DMS114 treated with DMSO at 0.1 percent for 48 hours (cell line): ENCODE measurements around the gene ENTPD3.

Experiments used
- DNase-seq: peaks from one replicate; lab custom pipeline; 2025; ENCODE audit not compliant: unreplicated experiment; lab: John Stamatoyannopoulos, UW

ENTPD3 gene

GRCh38 chr3:40387001-40387894, at the start of gene ENTPD3:
TSS of gene ENTPD3 (plus strand) at chr3:40387184. CDS start at chr3:40388058, 874 bp downstream.
- DNase-seq = no peak

- no peak for DNase-seq
These were observed 47.1 kb upstream of the ENTPD3 start for GRCh38 chr3:40339871-40340270.

- DNase-seq = no peak
These were observed 46.3 kb upstream of the ENTPD3 start for GRCh38 chr3:40340541-40341170.

GRCh38 chr3:40341671-40342070, 45.3 kb upstream of the ENTPD3 start:
- no peak for DNase-seq

GRCh38 chr3:40350529-40350928, 36.5 kb upstream of the ENTPD3 start:
- no peak for DNase-seq

GRCh38 chr3:40355410-40355809, 31.6 kb upstream of the ENTPD3 start:
- DNase-seq = no peak

- DNase-seq = no peak
These were observed 28.5 kb upstream of the ENTPD3 start for GRCh38 chr3:40358454-40358853.

- no peak for DNase-seq
These were observed 23.3 kb upstream of the ENTPD3 start for GRCh38 chr3:40363674-40364073.

GRCh38 chr3:40366203-40367162, 20.5 kb upstream of the ENTPD3 start:
- DNase-seq = no peak

- no peak for DNase-seq
These were observed 17.3 kb upstream of the ENTPD3 start for GRCh38 chr3:40369716-40370115.

- DNase-seq = no peak
These were observed 9.2 kb upstream of the ENTPD3 start for GRCh38 chr3:40377822-40378221.

GRCh38 chr3:40379674-40380306, 7.2 kb upstream of the ENTPD3 start:
- DNase-seq = no peak

GRCh38 chr3:40381904-40382616, 4.9 kb upstream of the ENTPD3 start:
- no peak for DNase-seq

- DNase-seq = no peak
These were observed 4.4 kb upstream of the ENTPD3 start for GRCh38 chr3:40382617-40382979.

GRCh38 chr3:40386213-40386612, 771 bp upstream of the ENTPD3 start:
- no peak for DNase-seq

- DNase-seq = no peak
These were observed 891 bp downstream of the ENTPD3 start for GRCh38 chr3:40387895-40388254.

- no peak for DNase-seq
These were observed 9.4 kb downstream of the ENTPD3 start for GRCh38 chr3:40396406-40396805.

GRCh38 chr3:40397129-40397528, 10.1 kb downstream of the ENTPD3 start:
- DNase-seq = no peak

- DNase-seq = no peak
These were observed 10.9 kb downstream of the ENTPD3 start for GRCh38 chr3:40397912-40398311.

- no peak for DNase-seq
These were observed 11.4 kb downstream of the ENTPD3 start for GRCh38 chr3:40398346-40398745.
